HK-2 (cell line): ENCODE measurements around the gene GLRX.
"Not testable (repeated sequence)": the region's sequence is repeated elsewhere in the genome, so short reads cannot be mapped to it uniquely, and the experiment has no call there.

ENCODE experiments used
- DNase-seq: peaks from one replicate; pipeline ENCODE4 v3.0.0-alpha.2; 2018; ENCODE audit not compliant: unreplicated experiment

Gene GLRX

DNA sequence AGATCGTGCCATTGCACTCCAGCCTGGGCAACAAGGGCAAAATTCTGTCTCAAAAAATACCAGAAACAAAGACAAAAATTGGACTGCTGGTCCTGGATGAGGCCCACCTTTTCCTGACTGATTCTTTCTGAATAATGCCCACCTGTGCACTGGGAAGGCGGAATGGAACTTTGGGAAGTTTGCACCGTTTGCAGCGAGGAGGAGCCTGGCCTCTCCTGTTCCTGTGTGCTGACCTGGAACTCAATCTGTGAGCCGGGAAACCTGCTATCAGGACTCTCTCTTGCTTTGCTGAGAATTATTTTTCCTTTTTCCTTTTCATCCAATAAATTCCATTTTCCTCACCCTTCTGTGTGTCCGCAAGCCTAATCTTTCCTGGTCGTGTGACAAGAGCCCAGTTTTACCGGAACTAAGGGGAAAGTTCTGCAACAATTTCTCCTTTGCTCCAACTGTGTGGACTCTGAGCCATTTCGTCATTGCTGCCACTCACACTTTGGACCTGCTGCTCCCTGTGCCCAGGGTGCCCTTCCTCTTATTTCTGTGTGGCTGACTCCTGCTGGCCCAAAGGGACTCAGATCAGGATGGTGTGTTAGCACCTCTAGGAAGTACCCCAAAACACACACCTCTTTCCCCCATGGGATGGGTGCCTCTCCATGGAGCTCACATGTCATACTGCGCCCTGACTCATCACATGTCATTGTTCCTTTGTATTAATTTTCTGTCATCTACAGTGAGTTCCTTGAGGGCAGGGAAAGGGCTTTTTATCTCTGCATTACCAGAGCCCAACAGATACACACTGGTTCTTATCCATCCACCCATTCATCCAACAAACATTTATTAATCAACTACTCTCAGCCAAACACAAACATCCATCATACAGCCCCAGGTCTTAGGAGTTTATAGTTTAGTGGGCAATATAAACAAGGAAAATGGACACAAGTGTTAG, 4.7 kb upstream of the GLRX start:
- DNase-seq: no peak

DNA sequence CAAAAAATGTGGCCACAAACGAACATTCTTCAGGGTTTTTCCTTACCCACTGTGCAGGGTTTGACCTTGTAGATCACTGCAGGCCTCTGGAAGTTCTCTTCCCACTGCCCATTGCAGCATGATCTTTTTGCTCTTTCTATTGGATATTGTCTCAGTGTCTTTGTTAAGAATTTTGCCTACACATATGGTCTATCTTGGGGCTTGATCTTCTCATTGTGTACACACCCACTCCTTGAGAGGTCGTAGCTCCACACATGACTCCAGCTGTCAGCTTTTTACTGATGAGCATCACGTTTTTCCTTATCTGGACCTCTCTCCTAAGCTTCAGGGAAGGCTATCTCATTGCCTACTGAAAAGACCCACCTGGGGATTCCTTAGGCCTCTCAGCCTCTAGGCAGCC, 3.0 kb upstream of the GLRX start:
- DNase-seq: no peak

DNA sequence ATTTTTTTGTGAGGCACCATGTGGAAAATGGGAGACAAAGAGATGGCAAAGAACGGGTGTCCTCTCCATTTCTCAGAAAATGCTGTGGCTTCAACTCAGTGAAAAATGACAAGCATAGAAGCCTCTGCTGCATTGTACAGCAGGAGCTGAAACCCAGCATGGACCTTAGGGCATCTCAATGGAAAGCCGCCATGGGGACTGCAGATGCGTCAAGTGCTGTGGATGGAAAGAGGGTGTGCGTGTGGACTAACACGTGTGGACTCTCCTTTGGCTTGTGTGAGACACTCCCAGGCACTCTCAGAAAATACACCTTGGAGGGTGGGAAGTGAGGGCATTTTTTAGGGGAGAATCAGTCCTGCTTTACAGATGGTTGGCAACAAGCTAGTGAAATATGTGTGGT, 2.2 kb upstream of the GLRX start:
- no peak for DNase-seq

DNA sequence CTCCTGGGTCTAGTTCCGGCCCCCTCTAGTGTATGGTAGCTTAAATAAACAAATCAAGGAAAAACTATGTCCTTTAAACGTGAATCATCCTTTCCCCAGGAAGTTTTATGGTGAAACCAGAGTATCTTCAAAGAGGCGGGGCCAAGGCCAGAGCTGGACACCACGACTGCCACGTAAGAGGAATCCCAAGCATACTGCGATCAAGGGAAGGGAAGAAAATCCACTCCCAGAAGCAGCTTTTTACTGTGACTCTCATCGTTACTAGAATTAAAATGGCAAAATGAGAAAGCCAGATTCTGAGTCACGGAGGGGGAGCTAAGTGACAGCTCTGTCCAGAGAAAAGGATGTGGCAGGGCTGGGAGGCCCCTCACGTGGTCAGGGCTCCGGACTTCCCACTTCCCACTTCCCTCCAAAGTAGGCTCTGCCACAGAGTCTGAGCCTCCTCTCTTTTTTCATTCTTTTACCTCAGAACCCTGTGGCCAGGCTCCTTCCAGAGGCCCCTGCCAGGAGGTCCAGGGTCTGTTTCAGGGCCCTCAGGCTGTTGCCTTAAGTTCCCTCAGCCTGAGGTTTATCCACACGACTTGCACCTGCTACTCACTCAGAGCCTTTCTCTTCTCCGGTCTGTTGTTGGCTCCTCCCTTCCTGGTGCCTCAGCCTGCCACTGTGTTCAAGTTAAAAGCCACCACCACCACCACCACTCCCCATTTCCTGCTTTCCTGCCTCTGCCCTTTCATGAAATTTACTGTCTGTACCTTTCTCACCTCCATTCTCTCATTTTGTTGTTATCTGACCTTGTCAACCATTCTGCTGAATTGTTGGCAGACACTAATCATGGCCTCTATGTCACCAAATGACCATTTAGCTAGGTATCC, 1.4 kb upstream of the GLRX start:
- DNase-seq: peak; percentile 69

GRCh38 chr5:95823218-95823737, 752 bp upstream of the GLRX start:
- no peak for DNase-seq

DNA sequence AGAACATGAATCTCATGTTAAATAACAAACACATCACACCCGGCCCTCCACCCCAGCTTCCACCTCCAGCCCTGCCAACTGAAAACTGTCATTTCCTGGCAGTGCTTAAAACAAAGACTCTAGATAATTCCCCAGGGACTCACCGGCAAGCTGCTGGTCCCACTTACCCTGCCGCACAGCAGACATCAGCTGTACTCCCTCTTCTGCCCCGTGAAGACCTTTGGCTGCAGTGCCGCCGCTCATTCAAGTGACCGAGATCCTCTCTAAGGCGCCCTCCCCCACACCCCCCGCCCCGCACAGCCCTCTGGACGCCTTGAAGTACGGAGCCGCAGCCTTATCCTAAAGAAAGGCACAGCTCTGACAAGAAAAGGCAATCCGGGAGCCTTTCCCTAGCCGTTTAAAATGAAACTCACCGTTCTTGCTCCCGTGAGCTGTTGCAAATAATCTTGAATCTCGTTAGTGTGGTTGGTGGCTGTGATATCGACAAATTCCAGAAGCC, 434 bp downstream of the GLRX start:
- no peak for DNase-seq

- no peak for DNase-seq
Measured at GRCh38 chr5:95821110-95822021, 1.2 kb downstream of the GLRX start.

DNA sequence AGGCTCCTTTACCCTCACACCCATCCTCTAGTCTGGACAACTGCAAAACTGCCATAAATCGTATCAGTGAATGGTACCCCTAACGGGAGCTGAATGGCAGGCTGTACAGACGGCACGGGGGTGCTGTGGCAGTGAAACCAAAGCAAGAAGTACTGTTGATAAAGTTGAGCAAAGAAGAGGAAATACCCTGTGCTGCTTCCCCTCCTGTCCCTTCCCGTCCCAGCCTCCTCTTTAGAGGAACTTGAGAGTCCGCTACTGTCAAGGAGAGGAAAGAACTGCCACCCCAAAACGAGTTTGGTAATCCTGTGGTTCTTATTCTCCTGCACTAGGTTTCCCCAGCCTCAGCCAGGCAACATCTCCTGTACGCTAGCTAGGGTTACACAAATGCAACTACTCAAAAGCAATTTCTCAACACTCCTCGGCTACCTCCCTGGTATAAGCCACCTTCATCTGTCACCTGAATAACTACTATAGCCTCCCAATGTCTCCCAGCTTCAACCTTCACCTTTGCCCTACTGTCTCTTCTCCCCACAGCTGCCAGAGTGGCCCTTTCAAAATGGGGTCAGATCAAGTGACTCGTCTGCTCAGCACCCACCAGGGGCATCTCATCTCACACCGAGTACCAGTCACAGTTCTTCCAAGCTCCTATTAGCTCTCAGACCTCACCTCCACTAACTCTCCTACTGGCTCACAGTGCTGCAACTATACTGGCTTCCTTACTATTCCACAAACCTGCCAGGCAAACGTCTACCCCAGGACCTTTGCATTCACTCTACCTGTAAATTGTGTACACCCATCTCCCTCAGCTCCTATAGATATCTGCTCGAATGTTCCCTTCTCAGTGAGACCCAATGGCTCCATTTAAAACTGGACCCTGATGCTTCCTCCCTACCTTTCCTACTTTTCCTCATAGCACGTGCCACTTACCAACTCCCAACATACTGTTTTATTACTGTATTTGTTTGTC, 4.1 kb downstream of the GLRX start:
- DNase-seq: no peak

DNA sequence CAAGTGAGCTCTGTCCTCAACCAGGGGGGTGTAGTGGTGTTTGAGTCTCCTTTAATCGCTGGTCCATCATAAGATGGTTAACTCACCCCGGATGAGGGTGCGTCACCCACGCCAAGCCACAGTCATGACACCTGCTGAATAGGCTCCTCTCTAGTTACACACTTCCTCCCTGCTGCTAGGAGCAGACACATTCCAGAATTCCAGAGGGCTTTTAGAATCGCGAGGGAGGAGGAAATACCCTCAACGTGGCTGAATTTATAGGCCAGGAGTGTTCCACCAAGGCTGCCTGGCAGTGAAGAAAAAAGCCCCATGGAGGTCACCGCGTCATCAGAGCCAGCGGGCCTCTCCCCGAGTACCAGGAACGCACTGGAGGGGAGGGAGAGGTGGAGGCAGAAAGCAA, 5.1 kb downstream of the GLRX start:
- peak; percentile 54 for DNase-seq

DNA sequence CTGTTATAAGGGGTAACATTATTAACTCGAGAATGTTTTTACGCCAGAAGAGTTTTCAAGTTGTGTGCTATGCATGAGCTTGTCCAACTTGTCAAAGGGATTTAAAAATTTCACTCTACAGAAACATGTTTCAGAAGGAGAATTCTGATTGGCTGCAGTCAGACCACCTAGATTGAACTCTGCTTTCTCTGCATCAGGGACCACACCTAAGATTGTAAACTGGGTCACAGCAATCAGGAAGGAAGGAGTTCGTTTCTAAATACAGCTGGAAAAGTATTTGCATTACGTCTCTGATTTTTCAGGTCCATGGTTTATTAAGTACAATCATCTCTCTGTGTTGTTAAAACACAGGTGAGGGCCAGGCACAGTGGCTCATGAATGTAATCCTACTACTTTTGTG, 5.8 kb downstream of the GLRX start:
- no peak for DNase-seq

DNA sequence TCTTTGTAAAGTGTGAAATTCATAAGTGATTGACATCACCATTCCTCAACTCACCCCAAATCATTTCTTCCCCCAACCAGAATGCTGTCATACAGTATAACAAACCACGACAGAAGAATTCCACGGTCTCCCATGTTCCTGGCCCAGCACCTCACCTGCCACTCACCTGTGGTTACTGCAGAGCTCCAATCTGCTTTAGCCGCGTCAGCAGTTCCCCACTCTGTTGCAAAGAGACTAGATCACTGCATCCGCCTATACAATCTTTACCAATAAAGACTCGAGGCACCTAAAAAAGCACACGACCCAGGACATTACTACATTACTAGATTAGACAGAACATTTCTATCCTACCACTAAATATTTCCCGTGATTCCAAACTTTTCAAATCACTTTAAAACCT, 6.2 kb downstream of the GLRX start:
- DNase-seq: no peak

DNA sequence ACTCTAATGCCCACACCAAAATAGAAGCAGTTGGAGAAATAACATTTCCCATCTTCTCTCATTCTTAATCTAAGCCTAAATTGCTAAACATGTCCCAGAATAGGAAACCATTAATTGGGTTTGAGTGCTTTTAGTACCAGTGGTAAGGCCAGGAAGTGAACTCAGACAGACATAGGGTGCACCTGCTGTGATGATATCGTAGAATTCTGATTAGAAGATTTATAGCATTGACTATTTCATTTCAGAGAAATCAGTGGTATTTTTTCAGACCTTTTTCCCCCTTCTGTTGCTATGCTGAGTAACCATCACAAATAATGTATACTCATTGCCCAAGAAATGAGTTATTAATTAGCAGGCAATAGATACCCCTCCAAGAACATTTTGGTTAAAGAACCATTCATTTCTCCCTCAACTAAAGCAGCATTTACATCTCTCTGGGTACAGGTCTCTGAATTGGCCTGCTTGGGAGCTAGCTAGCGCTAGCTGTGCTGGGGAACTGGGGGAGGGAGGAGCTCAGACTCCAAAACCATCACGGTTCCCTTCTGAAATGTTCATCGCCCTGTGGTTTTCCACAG, 7.3 kb downstream of the GLRX start:
- DNase-seq: no peak

DNA sequence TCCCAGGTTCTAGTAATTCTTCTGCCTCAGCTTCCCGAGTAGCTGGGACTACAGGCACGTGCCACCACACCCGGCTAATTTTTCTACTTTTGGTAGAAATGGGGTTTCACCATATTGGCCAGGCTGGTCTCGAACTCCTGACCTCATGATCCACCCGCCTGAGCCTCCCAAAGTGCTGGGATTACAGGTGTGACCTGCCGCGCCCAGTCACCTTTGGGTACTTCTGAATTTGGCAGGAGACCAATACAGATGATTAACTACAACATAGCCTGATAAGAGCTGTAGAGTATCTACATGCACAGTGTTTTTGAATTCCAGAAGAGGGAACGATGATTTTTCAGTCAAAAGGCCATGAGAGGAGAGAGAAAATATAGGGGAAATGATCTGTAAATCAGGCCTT, 9.5 kb downstream of the GLRX start:
- DNase-seq: not testable (repeated sequence)

- no peak for DNase-seq
Measured at GRCh38 chr5:95812074-95812471, 10.5 kb downstream of the GLRX start.

DNA sequence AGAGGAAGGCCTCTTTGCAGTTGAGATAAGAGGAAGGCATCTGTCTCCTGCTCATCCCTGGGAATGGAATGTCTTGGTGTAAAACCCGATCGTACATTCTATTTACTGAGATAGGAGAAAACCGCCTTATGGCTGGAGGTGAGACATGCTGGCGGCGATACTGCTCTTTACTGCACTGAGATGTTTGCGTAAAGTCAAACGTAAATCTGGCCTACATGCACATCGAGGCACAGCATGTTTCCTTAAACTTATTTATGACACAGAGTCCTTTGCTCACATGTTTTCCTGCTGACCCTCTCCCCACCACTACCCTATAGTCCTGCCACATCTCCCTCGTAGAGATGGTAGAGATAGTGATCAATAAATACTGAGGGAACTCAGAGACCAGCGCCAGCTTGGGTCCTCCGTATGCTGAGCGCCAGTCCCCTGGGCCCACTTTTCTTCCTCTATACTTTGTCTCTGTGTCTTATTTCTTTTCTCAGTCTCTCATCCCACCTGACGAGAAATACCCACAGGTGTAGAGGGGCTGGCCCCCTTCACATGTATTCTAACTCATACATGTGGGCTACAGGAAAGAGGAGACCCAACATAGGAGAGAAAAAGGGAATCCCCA, 11.0 kb downstream of the GLRX start:
- DNase-seq: not testable (repeated sequence)

- DNase-seq: not testable (repeated sequence)
Measured at GRCh38 chr5:95811126-95811423, 11.5 kb downstream of the GLRX start.

DNA sequence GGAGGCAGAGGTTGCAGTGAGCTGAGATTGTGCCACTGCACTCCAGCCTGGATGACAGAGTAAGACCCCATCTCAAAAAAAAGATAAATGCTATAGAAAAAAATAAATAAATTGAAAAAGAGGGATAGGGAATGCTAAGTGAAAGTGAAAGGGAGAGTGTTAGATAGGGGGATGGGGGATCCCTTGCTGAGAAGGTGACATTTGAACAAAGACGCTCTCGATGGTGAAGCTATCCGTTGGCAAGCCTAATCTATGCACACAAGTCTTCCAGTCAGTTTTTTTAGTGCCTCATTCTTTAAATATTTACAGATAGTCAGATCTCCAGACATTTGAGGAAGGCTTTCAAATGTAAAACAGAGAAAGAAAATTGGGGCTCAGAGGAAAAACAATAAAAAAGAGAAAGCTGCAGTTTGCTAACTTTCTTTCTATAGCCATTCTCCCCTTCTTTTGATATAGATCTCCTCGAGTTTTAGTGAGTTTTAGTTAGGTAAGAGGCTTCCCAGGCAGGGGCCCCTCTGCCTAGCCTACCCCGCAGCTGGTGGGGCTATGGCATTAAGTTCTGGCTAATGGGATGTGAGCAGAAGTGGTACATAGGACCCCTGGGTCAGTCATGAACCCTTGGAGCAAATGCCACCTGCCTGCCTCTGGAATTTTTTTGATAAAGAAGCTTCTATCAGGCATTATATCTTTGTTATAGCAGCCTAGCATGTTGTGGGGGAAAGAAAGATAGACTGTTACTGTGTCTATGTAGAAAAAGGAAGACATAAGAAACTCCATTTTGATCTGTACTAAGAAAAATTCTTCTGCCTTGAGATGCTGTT, 12.0 kb downstream of the GLRX start:
- DNase-seq: no peak

DNA sequence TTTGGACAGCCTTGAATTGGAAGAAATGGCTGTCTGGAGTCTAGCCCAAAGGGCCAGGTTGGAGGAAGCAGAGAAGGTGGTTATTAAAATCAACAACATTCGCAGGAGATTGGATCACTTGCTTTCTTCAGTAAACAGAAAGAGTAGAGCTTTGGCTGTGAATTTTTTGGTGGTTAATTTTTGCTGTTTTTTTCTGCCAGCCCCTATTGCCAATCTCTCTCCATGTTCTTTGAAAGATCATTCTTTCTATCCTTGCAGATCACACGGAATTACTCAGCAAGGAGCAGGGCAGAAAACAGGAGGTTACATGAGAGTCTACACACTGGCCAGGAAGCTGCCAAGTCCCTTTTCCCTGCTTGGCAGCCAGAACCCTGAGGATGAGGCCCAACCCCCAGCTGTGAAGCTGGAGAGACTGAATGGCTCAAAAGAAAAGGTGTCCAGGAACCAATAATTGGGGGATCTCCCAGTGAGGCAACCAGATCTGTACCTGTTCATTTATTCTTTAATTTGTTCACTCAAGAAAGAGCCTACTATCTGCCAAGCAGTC, 13.0 kb downstream of the GLRX start:
- no peak for DNase-seq
